Measurements from ENCODE around the gene ATP7B.

Gene ATP7B

DNA sequence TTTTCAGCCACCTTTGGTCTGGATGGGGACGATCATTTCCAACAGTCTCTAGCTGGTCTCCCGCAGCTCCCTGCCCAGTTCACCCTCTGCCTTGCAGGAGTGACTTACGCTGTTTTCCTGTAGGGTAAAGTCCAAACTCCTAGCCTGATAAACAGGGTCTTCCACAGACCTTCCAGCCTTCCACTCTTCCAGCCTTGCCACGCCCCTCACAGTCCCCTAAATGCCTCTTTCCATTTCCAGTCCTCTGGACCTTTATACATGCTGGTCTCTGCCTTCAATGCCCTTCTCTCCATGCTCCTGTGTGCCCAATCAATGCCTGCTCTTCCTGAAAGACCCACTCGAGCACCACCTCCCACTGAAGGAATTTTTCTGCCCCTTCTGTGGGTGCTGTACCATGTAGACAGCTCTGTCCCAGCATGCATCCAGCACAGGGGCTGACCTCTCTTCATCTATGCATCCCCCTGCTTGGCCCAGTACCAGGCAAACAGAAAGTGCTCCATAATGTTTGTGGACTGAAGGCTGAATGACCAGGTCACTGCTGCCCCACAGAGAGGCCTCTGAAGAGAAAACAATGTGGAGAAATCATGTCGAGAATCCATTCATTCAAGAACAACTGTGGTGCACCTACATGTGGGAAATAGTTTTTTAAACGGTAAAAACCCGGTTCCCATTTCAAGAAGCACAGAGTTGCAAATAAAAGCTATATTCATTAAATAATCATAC is 4.6 kb downstream of the ATP7B start:
- TF ChIP-seq RAD21 (IDR thresholded peaks at IDR 0.05; ENCODE audit: low read depth) (no peak), NFIC (IDR thresholded peaks at IDR 0.05) (no peak), EGR1 (IDR thresholded peaks at IDR 0.05) (no peak), YY1 (IDR thresholded peaks at IDR 0.05; ENCODE audit: low read depth) (no peak), CREB1 (IDR thresholded peaks at IDR 0.05; ENCODE audit: low read depth) (no peak), REST (IDR thresholded peaks at IDR 0.05; ENCODE audit: low read depth) (no peak), TEAD4 (IDR thresholded peaks at IDR 0.05) (no peak), EP300 (IDR thresholded peaks at IDR 0.05; ENCODE audit: borderline replicate concordance) (no peak), TCF12 (IDR thresholded peaks at IDR 0.05; ENCODE audit: low read depth) (no peak), TAF1 (IDR thresholded peaks at IDR 0.05; ENCODE audit: low read depth) (no peak)
- TF ChIP-seq, protein P1, sequence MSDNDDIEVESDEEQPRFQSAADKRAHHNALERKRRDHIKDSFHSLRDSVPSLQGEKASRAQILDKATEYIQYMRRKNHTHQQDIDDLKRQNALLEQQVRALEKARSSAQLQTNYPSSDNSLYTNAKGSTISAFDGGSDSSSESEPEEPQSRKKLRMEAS (IDR thresholded peaks at IDR 0.05): no peak
- TF ChIP-seq, protein P2, sequence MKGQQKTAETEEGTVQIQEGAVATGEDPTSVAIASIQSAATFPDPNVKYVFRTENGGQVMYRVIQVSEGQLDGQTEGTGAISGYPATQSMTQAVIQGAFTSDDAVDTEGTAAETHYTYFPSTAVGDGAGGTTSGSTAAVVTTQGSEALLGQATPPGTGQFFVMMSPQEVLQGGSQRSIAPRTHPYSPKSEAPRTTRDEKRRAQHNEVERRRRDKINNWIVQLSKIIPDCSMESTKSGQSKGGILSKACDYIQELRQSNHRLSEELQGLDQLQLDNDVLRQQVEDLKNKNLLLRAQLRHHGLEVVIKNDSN (IDR thresholded peaks at IDR 0.05): no peak

DNA sequence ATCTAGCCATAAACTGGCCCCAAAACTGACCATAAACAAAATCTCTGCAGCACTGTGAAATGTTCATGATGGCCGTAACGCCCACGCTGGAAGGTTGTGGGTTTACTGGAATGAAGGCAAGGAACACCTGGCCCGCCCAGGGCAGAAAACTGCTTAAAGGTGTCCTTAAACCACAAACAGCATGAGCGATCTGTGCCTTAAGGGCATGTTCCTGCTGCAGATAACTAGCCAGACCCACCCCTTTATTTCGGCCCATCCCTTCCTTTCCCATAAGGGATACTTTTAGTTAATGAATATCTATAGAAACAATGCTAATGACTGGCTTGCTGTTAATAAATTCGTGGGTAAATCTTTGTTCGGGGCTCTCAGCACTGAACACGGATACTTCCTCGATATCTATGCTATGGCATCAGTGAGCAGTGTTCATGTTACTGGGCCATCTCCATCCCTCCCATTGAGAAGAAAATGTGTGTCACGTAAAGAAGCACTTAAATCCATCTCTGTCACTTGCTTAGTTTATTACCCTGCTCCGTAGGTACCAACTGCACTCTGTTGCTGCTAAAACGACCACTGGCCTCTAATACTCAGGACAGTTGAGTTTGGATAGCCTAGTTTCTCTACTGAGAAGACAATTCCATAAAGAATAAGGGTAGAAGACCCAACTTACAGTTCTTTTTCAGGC is 5.3 kb downstream of the ATP7B start:
- TF ChIP-seq TCF12 (IDR thresholded peaks at IDR 0.05; ENCODE audit: low read depth): no peak
- no peak for TF ChIP-seq TAF1 (IDR thresholded peaks at IDR 0.05; ENCODE audit: low read depth)
- no peak for TF ChIP-seq ZBTB7A (IDR thresholded peaks at IDR 0.05; ENCODE audit: low read depth)
- TF ChIP-seq CREB1 (IDR thresholded peaks at IDR 0.05; ENCODE audit: low read depth): no peak
- TF ChIP-seq, protein P2 (IDR thresholded peaks at IDR 0.05): no peak
- TF ChIP-seq YY1 (IDR thresholded peaks at IDR 0.05; ENCODE audit: low read depth): no peak
- no peak for TF ChIP-seq REST (IDR thresholded peaks at IDR 0.05; ENCODE audit: low read depth)
- TF ChIP-seq, protein P1 (IDR thresholded peaks at IDR 0.05): no peak
- TF ChIP-seq EP300 (IDR thresholded peaks at IDR 0.05; ENCODE audit: borderline replicate concordance): no peak
- no peak for TF ChIP-seq EGR1 (IDR thresholded peaks at IDR 0.05)
- no peak for TF ChIP-seq CEBPB (IDR thresholded peaks at IDR 0.05)
- no peak for TF ChIP-seq RAD21 (IDR thresholded peaks at IDR 0.05; ENCODE audit: low read depth)
- TF ChIP-seq TEAD4 (IDR thresholded peaks at IDR 0.05): no peak
- no peak for TF ChIP-seq FOXM1 (IDR thresholded peaks at IDR 0.05; ENCODE audit: borderline replicate concordance, low read depth)
- no peak for TF ChIP-seq NFIC (IDR thresholded peaks at IDR 0.05)

DNA sequence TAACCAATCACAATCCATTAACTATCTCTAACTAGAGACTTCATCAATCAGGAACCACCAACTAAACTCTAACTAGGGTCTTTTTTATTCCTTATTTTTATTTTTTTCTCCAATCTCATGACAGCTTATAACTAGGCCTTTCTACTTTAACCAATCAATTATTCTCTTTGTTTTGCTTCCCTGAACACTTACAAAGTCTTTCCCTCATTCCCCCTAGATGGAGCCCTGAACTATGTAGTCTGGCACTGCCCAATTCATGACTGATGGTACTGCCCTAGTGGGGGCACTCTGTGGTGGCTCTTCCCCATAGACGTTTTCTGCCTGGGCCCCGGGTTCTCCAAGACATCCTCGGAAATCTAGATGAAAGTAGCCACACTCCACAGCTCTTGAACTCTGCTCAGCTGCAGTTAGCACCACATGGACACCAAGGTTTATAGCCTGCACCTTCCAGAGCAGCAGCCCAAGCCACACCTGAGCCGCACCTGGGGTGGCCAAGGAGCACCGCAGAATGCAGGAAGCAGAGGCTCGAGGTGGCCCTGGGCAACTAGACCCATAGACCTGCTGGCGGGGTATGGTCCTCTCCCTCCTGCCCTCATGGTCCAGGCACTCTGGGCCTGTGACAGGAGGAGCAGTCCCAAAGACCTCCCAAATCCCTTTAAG is 6.6 kb downstream of the ATP7B start:
- TF ChIP-seq RAD21 (IDR thresholded peaks at IDR 0.05; ENCODE audit: low read depth) (peak; percentile 11; the same call in 1 of the 2 replicates), EP300 (IDR thresholded peaks at IDR 0.05; ENCODE audit: borderline replicate concordance) (no peak), NFIC (IDR thresholded peaks at IDR 0.05) (no peak), CEBPB (IDR thresholded peaks at IDR 0.05) (no peak)

DNA sequence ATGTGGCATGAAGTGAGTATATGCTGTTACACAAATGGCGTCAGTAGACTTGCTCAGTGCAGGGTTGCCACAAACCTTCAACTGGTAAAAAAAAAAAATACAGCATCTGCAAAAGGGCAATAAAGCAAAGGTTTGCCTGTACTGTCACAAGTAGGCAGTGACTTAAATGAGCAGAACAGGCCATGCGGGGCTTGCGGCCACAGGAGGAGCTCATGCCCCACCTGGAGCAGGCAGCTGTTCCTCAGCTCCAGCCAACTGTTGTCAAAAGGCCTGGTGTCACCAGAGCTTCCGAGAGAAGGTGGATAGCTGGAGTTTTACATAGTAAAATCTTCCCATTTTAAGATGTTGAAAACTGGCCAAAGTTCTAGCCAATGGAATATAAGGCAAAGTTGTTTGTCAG is 7.7 kb downstream of the ATP7B start:
- TF ChIP-seq TCF12 (IDR thresholded peaks at IDR 0.05; ENCODE audit: low read depth) (no peak), CREB1 (IDR thresholded peaks at IDR 0.05; ENCODE audit: low read depth) (no peak), CEBPB (IDR thresholded peaks at IDR 0.05) (no peak), EP300 (IDR thresholded peaks at IDR 0.05; ENCODE audit: borderline replicate concordance) (no peak), NFIC (IDR thresholded peaks at IDR 0.05) (no peak), ZBTB7A (IDR thresholded peaks at IDR 0.05; ENCODE audit: low read depth) (no peak), YY1 (IDR thresholded peaks at IDR 0.05; ENCODE audit: low read depth) (no peak), EGR1 (IDR thresholded peaks at IDR 0.05) (no peak), TAF1 (IDR thresholded peaks at IDR 0.05; ENCODE audit: low read depth) (no peak), REST (IDR thresholded peaks at IDR 0.05; ENCODE audit: low read depth) (no peak), TEAD4 (IDR thresholded peaks at IDR 0.05) (no peak), RAD21 (IDR thresholded peaks at IDR 0.05; ENCODE audit: low read depth) (no peak), FOXM1 (IDR thresholded peaks at IDR 0.05; ENCODE audit: borderline replicate concordance, low read depth) (no peak)
- TF ChIP-seq, protein P2 (IDR thresholded peaks at IDR 0.05): no peak
- TF ChIP-seq, protein P1 (IDR thresholded peaks at IDR 0.05): no peak
